ENCODE results near the gene WDR81. TPM values are rescaled to one million over a fixed set of nuclear protein-coding genes. Genes with fewer than 3 reads are reported as not detected.
A peak's percentile ranks its signal among the peaks of the same experiment; 100 is the strongest.

WDR81 gene
- total and polyA plus RNA-seq, 5 donors, result 9.2 to 11.2 (median 10.9) TPM

- 69% methylated on average over 10 of the region's 10 CpGs for WGBS
- no peaks in the 10 kb centered on the region for H3K27me3 ChIP-seq (ENCODE audit: control insufficient read depth, insufficient read depth)
- H3K27ac ChIP-seq (ENCODE audit: low read length), result peak overlapping the region; percentile 85
- ATAC-seq (no peak), DNase-seq (peak in 2 of 3 donors; percentile 8 to 10)
- H3K4me3 ChIP-seq (ENCODE audit: low read length), result peak overlapping the region; percentile 90
- intact Hi-C loops (cut with DNase I), result loop anchor here in 1 of 4 donors (5.0 kb wide), 1 partner anchor 41 kb away; no protein-coding TSS in a partner anchor
- H3K9me3 ChIP-seq (ENCODE audit: control insufficient read depth, low read length), result no peaks in the 10 kb centered on the region
- H3K4me1 ChIP-seq (ENCODE audit: control insufficient read depth, insufficient read depth, low read length), result peaks cover 10% of the 10 kb centered on the region
Measured at GRCh38 chr17:1713160-1713877, 11.2 kb upstream of the WDR81 start.

- Histone ChIP-seq H3K27me3 (ENCODE audit: control insufficient read depth, insufficient read depth) (no peaks in the 10 kb centered on the region), H3K27ac (ENCODE audit: low read length) (peak overlapping the region; percentile 85), H3K4me3 (ENCODE audit: low read length) (peak overlapping the region; percentile 90), H3K9me3 (ENCODE audit: control insufficient read depth, low read length) (no peaks in the 10 kb centered on the region), H3K4me1 (ENCODE audit: control insufficient read depth, insufficient read depth, low read length) (peaks cover 10% of the 10 kb centered on the region)
- DNase-seq (peak in 2 of 3 donors; percentile 64 to 67), ATAC-seq (no peak)
- WGBS, result 12% methylated on average over 11 of the region's 11 CpGs
- intact Hi-C loops (cut with DNase I), result loop anchor here in 1 of 4 donors (5.0 kb wide), 1 partner anchor 42 kb away; no protein-coding TSS in a partner anchor
Measured at GRCh38 chr17:1713878-1714426, 10.6 kb upstream of the WDR81 start.

- Histone ChIP-seq H3K4me3 (ENCODE audit: low read length) (peak overlapping the region; percentile 90), H3K9me3 (ENCODE audit: control insufficient read depth, low read length) (no peaks in the 10 kb centered on the region), H3K27me3 (ENCODE audit: control insufficient read depth, insufficient read depth) (no peaks in the 10 kb centered on the region), H3K27ac (ENCODE audit: low read length) (peak overlapping the region; percentile 97), H3K4me1 (ENCODE audit: control insufficient read depth, insufficient read depth, low read length) (peaks cover 10% of the 10 kb centered on the region)
- intact Hi-C loops (cut with DNase I), result loop anchor here in 1 of 4 donors (5.0 kb wide), 1 partner anchor 42 kb away; no protein-coding TSS in a partner anchor
- DNase-seq (peak; percentile 99 to 100 (median 99)), ATAC-seq (peak; percentile 58 to 68)
- 3% methylated on average over 19 of the region's 19 CpGs for WGBS
Measured at GRCh38 chr17:1714427-1714979, 10.0 kb upstream of the WDR81 start.

GRCh38 chr17:1714980-1715802, 9.3 kb upstream of the WDR81 start:
- Histone ChIP-seq H3K27me3 (ENCODE audit: control insufficient read depth, insufficient read depth) (no peaks in the 10 kb centered on the region), H3K27ac (ENCODE audit: low read length) (peak overlapping the region; percentile 97), H3K4me1 (ENCODE audit: control insufficient read depth, insufficient read depth, low read length) (peaks cover 10% of the 10 kb centered on the region), H3K4me3 (ENCODE audit: low read length) (peak overlapping the region; percentile 90), H3K9me3 (ENCODE audit: control insufficient read depth, low read length) (no peaks in the 10 kb centered on the region)
- DNase-seq, result peak; percentile 96 to 97 (median 97)
- ATAC-seq, result peak; percentile 69 to 70
- 1% methylated on average over 32 of the region's 32 CpGs for WGBS
- intact Hi-C loops (cut with DNase I), result loop anchor here in 1 of 4 donors (5.0 kb wide), 1 partner anchor 43 kb away; no protein-coding TSS in a partner anchor

GRCh38 chr17:1715803-1716075, 8.8 kb upstream of the WDR81 start:
- ATAC-seq (no peak), DNase-seq (no peak)
- peaks cover 10% of the 10 kb centered on the region for H3K4me1 ChIP-seq (ENCODE audit: control insufficient read depth, insufficient read depth, low read length)
- H3K27me3 ChIP-seq (ENCODE audit: control insufficient read depth, insufficient read depth), result no peaks in the 10 kb centered on the region
- intact Hi-C loops (cut with DNase I), result no loop called here
- 2% methylated on average over 23 of the region's 23 CpGs for WGBS
- peak overlapping the region; percentile 97 for H3K27ac ChIP-seq (ENCODE audit: low read length)
- no peaks in the 10 kb centered on the region for H3K9me3 ChIP-seq (ENCODE audit: control insufficient read depth, low read length)
- H3K4me3 ChIP-seq (ENCODE audit: low read length), result peak overlapping the region; percentile 90

GRCh38 chr17:1716076-1716911, 8.2 kb upstream of the WDR81 start:
- peak overlapping the region; percentile 100 for H3K27ac ChIP-seq (ENCODE audit: low read length)
- peak; percentile 80 to 85 for ATAC-seq
- peaks cover 10% of the 10 kb centered on the region for H3K4me1 ChIP-seq (ENCODE audit: control insufficient read depth, insufficient read depth, low read length)
- WGBS, result under 1% methylated on average over 70 of the region's 70 CpGs
- peak; percentile 100 for DNase-seq
- H3K9me3 ChIP-seq (ENCODE audit: control insufficient read depth, low read length), result no peaks in the 10 kb centered on the region
- intact Hi-C loops (cut with DNase I), result no loop called here
- no peaks in the 10 kb centered on the region for H3K27me3 ChIP-seq (ENCODE audit: control insufficient read depth, insufficient read depth)
- H3K4me3 ChIP-seq (ENCODE audit: low read length), result peak overlapping the region; percentile 90

GRCh38 chr17:1716912-1717695, 7.4 kb upstream of the WDR81 start:
- H3K9me3 ChIP-seq (ENCODE audit: control insufficient read depth, low read length), result no peaks in the 10 kb centered on the region
- ATAC-seq (peak; percentile 69 to 74), DNase-seq (peak; percentile 92)
- intact Hi-C loops (cut with DNase I), result no loop called here
- H3K4me3 ChIP-seq (ENCODE audit: low read length), result peak overlapping the region; percentile 84
- H3K4me1 ChIP-seq (ENCODE audit: control insufficient read depth, insufficient read depth, low read length), result peaks cover 10% of the 10 kb centered on the region
- WGBS, result under 1% methylated on average over 13 of the region's 13 CpGs
- H3K27me3 ChIP-seq (ENCODE audit: control insufficient read depth, insufficient read depth), result no peaks in the 10 kb centered on the region
- H3K27ac ChIP-seq (ENCODE audit: low read length), result peak overlapping the region; percentile 100

- ATAC-seq, result no peak
Measured at GRCh38 chr17:1718362-1719165, 5.9 kb upstream of the WDR81 start.

GRCh38 chr17:1720856-1721386, 3.6 kb upstream of the WDR81 start:
- DNase-seq, result peak; percentile 64 to 82 (median 74)
- ATAC-seq, result no peak
- Histone ChIP-seq H3K4me3 (ENCODE audit: low read length) (no peak overlapping the region), H3K27me3 (ENCODE audit: control insufficient read depth, insufficient read depth) (no peaks in the 10 kb centered on the region), H3K4me1 (ENCODE audit: control insufficient read depth, insufficient read depth, low read length) (peaks cover 11% of the 10 kb centered on the region), H3K9me3 (ENCODE audit: control insufficient read depth, low read length) (no peaks in the 10 kb centered on the region), H3K27ac (ENCODE audit: low read length) (no peak overlapping the region)
- intact Hi-C loops (cut with DNase I), result loop anchor here in 3 of 4 donors (2.0 to 5.0 kb wide), 2 partner anchors 61 to 64 kb away; no protein-coding TSS in a partner anchor
- WGBS, result 32% methylated on average over 11 of the region's 11 CpGs

More at GRCh38 chr17:1718362-1719165, 5.9 kb upstream of the WDR81 start:
- Histone ChIP-seq H3K27me3 (ENCODE audit: control insufficient read depth, insufficient read depth) (no peaks in the 10 kb centered on the region), H3K9me3 (ENCODE audit: control insufficient read depth, low read length) (no peaks in the 10 kb centered on the region), H3K4me3 (ENCODE audit: low read length) (no peak overlapping the region), H3K4me1 (ENCODE audit: control insufficient read depth, insufficient read depth, low read length) (peaks cover 11% of the 10 kb centered on the region), H3K27ac (ENCODE audit: low read length) (peak overlapping the region; percentile 0)
- WGBS, result 64% methylated on average over 19 of the region's 19 CpGs
- DNase-seq, result peak in 2 of 3 donors; percentile 64 to 69
- intact Hi-C loops (cut with DNase I), result no loop called here
